A673 (cell line): ENCODE data around the gene CCDC181.

Experiments
- CTCF ChIP-seq: fragments of 300-800, 200-600 bp; sonication (generic); conservative IDR thresholded peaks from 2 replicates; pipeline ENCODE4 v1.5.1; 2017; ENCODE audit warnings: low read depth, mild to moderate bottlenecking, antibody characterized with exemption, low read length, moderate library complexity, mixed read lengths
- EZH2 ChIP-seq: fragments of 200-600 bp; sonication (generic); IDR thresholded peaks from 2 replicates; pipeline ENCODE4 v1.6.1; 2017; ENCODE audit warnings: borderline replicate concordance, low read depth, mild to moderate bottlenecking, mixed read lengths, antibody characterized with exemption, low read length; ENCODE audit not compliant: poor library complexity, severe bottlenecking

- TF ChIP-seq CTCF (no peak), EZH2 (no peak)
Measured at GRCh38 chr1:169461390-169462000, 34.2 kb upstream of the CCDC181 start.
